Measurements from ENCODE around the gene ORM2. TPM values are rescaled to one million over a fixed set of nuclear protein-coding genes. Genes with fewer than 3 reads are reported as not detected.

The ORM2 gene
- total and polyA plus RNA-seq, 2 of the 8 experiments (the other 6 are each of a cell fraction or from before 2014, with no cell fraction given): 1.3 TPM; not detected in 1

DNA sequence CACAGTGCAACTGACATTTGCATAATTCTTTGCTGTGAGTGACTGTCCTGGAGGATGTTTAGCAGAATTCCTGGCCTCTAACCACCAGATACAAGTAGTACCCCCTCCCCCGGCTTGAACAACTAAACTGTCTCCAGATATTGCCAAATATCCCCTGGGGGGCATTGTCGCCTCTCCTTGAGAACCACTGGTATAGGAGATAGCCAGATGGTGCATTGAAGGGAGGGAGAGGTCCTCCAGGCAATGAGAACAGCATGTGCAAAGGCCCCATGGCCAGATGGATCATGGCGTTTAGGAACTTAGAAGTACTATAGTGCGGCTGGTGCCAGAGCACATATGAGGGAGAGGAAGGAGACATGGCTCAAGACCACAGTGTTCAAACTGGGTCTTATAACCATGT lies 25.7 kb upstream of the ORM2 start (continued):
- TF ChIP-seq, protein P1, sequence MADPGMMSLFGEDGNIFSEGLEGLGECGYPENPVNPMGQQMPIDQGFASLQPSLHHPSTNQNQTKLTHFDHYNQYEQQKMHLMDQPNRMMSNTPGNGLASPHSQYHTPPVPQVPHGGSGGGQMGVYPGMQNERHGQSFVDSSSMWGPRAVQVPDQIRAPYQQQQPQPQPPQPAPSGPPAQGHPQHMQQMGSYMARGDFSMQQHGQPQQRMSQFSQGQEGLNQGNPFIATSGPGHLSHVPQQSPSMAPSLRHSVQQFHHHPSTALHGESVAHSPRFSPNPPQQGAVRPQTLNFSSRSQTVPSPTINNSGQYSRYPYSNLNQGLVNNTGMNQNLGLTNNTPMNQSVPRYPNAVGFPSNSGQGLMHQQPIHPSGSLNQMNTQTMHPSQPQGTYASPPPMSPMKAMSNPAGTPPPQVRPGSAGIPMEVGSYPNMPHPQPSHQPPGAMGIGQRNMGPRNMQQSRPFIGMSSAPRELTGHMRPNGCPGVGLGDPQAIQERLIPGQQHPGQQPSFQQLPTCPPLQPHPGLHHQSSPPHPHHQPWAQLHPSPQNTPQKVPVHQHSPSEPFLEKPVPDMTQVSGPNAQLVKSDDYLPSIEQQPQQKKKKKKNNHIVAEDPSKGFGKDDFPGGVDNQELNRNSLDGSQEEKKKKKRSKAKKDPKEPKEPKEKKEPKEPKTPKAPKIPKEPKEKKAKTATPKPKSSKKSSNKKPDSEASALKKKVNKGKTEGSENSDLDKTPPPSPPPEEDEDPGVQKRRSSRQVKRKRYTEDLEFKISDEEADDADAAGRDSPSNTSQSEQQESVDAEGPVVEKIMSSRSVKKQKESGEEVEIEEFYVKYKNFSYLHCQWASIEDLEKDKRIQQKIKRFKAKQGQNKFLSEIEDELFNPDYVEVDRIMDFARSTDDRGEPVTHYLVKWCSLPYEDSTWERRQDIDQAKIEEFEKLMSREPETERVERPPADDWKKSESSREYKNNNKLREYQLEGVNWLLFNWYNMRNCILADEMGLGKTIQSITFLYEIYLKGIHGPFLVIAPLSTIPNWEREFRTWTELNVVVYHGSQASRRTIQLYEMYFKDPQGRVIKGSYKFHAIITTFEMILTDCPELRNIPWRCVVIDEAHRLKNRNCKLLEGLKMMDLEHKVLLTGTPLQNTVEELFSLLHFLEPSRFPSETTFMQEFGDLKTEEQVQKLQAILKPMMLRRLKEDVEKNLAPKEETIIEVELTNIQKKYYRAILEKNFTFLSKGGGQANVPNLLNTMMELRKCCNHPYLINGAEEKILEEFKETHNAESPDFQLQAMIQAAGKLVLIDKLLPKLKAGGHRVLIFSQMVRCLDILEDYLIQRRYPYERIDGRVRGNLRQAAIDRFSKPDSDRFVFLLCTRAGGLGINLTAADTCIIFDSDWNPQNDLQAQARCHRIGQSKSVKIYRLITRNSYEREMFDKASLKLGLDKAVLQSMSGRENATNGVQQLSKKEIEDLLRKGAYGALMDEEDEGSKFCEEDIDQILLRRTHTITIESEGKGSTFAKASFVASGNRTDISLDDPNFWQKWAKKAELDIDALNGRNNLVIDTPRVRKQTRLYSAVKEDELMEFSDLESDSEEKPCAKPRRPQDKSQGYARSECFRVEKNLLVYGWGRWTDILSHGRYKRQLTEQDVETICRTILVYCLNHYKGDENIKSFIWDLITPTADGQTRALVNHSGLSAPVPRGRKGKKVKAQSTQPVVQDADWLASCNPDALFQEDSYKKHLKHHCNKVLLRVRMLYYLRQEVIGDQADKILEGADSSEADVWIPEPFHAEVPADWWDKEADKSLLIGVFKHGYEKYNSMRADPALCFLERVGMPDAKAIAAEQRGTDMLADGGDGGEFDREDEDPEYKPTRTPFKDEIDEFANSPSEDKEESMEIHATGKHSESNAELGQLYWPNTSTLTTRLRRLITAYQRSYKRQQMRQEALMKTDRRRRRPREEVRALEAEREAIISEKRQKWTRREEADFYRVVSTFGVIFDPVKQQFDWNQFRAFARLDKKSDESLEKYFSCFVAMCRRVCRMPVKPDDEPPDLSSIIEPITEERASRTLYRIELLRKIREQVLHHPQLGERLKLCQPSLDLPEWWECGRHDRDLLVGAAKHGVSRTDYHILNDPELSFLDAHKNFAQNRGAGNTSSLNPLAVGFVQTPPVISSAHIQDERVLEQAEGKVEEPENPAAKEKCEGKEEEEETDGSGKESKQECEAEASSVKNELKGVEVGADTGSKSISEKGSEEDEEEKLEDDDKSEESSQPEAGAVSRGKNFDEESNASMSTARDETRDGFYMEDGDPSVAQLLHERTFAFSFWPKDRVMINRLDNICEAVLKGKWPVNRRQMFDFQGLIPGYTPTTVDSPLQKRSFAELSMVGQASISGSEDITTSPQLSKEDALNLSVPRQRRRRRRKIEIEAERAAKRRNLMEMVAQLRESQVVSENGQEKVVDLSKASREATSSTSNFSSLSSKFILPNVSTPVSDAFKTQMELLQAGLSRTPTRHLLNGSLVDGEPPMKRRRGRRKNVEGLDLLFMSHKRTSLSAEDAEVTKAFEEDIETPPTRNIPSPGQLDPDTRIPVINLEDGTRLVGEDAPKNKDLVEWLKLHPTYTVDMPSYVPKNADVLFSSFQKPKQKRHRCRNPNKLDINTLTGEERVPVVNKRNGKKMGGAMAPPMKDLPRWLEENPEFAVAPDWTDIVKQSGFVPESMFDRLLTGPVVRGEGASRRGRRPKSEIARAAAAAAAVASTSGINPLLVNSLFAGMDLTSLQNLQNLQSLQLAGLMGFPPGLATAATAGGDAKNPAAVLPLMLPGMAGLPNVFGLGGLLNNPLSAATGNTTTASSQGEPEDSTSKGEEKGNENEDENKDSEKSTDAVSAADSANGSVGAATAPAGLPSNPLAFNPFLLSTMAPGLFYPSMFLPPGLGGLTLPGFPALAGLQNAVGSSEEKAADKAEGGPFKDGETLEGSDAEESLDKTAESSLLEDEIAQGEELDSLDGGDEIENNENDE (IDR thresholded peaks at IDR 0.05; ENCODE audit: insufficient replicate concordance, low read length): no peak
- no peak for TF ChIP-seq BRCA1 (IDR thresholded peaks at IDR 0.05; ENCODE audit: low read depth, low read length)
- TF ChIP-seq CTCF (IDR thresholded peaks at IDR 0.05; ENCODE audit: control extremely low read depth in 1 of 3, insufficient read depth in 1 of 3, low read depth in 1 of 3, low read length in 3 of 3): no peak
- TF ChIP-seq YY1 (IDR thresholded peaks at IDR 0.05; ENCODE audit: low read depth, low read length): no peak
- TF ChIP-seq POU5F1 (IDR thresholded peaks at IDR 0.05; ENCODE audit: low read depth, low read length): no peak
- no peak for TF ChIP-seq JUN (IDR thresholded peaks at IDR 0.05; ENCODE audit: low read depth, low read length)
- TF ChIP-seq CHD2 (IDR thresholded peaks at IDR 0.05; ENCODE audit: low read length): no peak
